IMR-90 (cell line): ENCODE data around the gene PYDC2. TPM values are rescaled to one million over a fixed set of nuclear protein-coding genes. Genes with fewer than 3 reads are reported as not detected.

Source experiments
- ATAC-seq: fragments of 200-7000 bp; cut with Tn5 transposase; 2 replicates; pipeline ENCODE4 v1.9.1; 2020; ENCODE audit warnings: low read depth, mild to moderate bottlenecking, moderate library complexity
- BruUV-seq: library from RNA; stranded (reverse); fragments of 400-500 nt; replicated peaks from 2 replicates; lab custom pipeline; 2021; lab: Mats Ljungman, UMichigan
- CTCF ChIA-PET: fragments of 300-600 bp; formaldehyde crosslinking; extraction: SDS; loops from one replicate; lab custom pipeline; 2021; ENCODE audit warnings: antibody characterized with exemption; lab: Yijun Ruan, JAX
- POLR2A ChIA-PET: fragments of 300-600 bp; sonication (Branson Sonifier 250); formaldehyde crosslinking; loops from one replicate; lab custom pipeline; 2022; ENCODE audit warnings: antibody characterized with exemption; ENCODE audit not compliant: unreplicated experiment; lab: Charles Lee
- DNase-seq: peaks from one replicate; pipeline ENCODE4 v3.0.0; 2013
- H2AFZ ChIP-seq: replicated peaks from 2 replicates; pipeline ENCODE3; 2013; ENCODE audit warnings: low read length, mild to moderate bottlenecking; ENCODE audit not compliant: poor library complexity
- H2AK5ac ChIP-seq: 2 replicates; pipeline ENCODE4 v1.6.1; 2013; ENCODE audit warnings: low read depth, low read length, inconsistent platforms
- H2AK9ac ChIP-seq: replicated peaks from 2 replicates; pipeline ENCODE3; 2013; ENCODE audit warnings: mild to moderate bottlenecking, low read depth, low read length, moderate library complexity; ENCODE audit not compliant: poor library complexity
- H2BK120ac ChIP-seq: 2 replicates; pipeline ENCODE4 v1.6.1; 2013; ENCODE audit warnings: low read depth, low read length, inconsistent platforms
- H2BK15ac ChIP-seq: 3 replicates; pipeline ENCODE4 v1.6.1; 2013; ENCODE audit warnings: low read depth, low read length, inconsistent platforms
- H2BK20ac ChIP-seq: 2 replicates; pipeline ENCODE4 v1.6.1; 2013; ENCODE audit warnings: low read depth, mild to moderate bottlenecking, inconsistent platforms, low read length, moderate library complexity
- H2BK5ac ChIP-seq: 2 replicates; pipeline ENCODE4 v1.6.1; 2013; ENCODE audit warnings: mild to moderate bottlenecking, low read depth, low read length, inconsistent platforms; ENCODE audit not compliant: poor library complexity, severe bottlenecking
- H3K14ac ChIP-seq: replicated peaks from 2 replicates; pipeline ENCODE4 v1.6.1; 2013; ENCODE audit warnings: low read depth, low read length, inconsistent platforms
- H3K18ac ChIP-seq: 2 replicates; pipeline ENCODE4 v1.6.1; 2013; ENCODE audit warnings: low read depth, low read length, control low read depth
- H3K23ac ChIP-seq: 2 replicates; pipeline ENCODE4 v1.6.1; 2013; ENCODE audit warnings: low read depth, low read length, inconsistent platforms
- H3K27ac ChIP-seq: 2 replicates; pipeline ENCODE4 v1.5.1; 2013; ENCODE audit warnings: mild to moderate bottlenecking, control low read depth, low read length; ENCODE audit not compliant: insufficient read depth
- H3K27me3 ChIP-seq: 2 replicates; pipeline ENCODE4 v1.6.1; 2013; ENCODE audit warnings: low read length; ENCODE audit not compliant: control insufficient read depth, insufficient read depth
- H3K36me3 ChIP-seq: 2 replicates; pipeline ENCODE4 v1.6.1; 2013; ENCODE audit warnings: low read length, mixed read lengths; ENCODE audit not compliant: control insufficient read depth, insufficient read depth
- H3K4ac ChIP-seq: 2 replicates; pipeline ENCODE4 v1.6.1; 2013; ENCODE audit warnings: low read depth, low read length, inconsistent platforms
- H3K4me1 ChIP-seq: 2 replicates; pipeline ENCODE4 v1.6.1; 2013; ENCODE audit warnings: low read length, mixed read lengths; ENCODE audit not compliant: control insufficient read depth, insufficient read depth
- H3K4me2 ChIP-seq: 2 replicates; pipeline ENCODE4 v1.6.1; 2013; ENCODE audit warnings: low read depth, mild to moderate bottlenecking, control low read depth, low read length, moderate library complexity
- H3K4me3 ChIP-seq: 2 replicates; pipeline ENCODE4 v1.5.1; 2013; ENCODE audit warnings: low read depth, mild to moderate bottlenecking, control low read depth, low read length, moderate library complexity; ENCODE audit not compliant: insufficient read depth
- H3K56ac ChIP-seq: 2 replicates; pipeline ENCODE4 v1.6.1; 2013; ENCODE audit warnings: low read length, inconsistent platforms; ENCODE audit not compliant: insufficient read depth; ENCODE audit errors: extremely low read depth
- H3K79me1 ChIP-seq, 2 experiments: 2 replicates each; pipeline ENCODE4 v1.6.1; 2013; ENCODE audit warnings: low read length in 2 of 2, inconsistent platforms in 1 of 2, low read depth in 1 of 2
- H3K9ac ChIP-seq: 2 replicates; pipeline ENCODE4 v1.6.1; 2013; ENCODE audit warnings: low read depth, low read length, control low read depth
- H3K9me1 ChIP-seq: 2 replicates; pipeline ENCODE4 v1.6.1; 2013; ENCODE audit warnings: low read length, inconsistent platforms; ENCODE audit not compliant: insufficient read depth
- H3K9me3 ChIP-seq: 2 replicates; pipeline ENCODE4 v1.6.1; 2013; ENCODE audit warnings: low read length; ENCODE audit not compliant: control insufficient read depth, insufficient read depth
- H4K20me1 ChIP-seq: 2 replicates; pipeline ENCODE4 v1.6.1; 2013; ENCODE audit warnings: low read length, inconsistent platforms; ENCODE audit not compliant: insufficient read depth
- H4K5ac ChIP-seq: 2 replicates; pipeline ENCODE4 v1.6.1; 2013; ENCODE audit warnings: mild to moderate bottlenecking, low read depth, low read length, control low read depth
- H4K8ac ChIP-seq, 2 experiments: 2 replicates each; pipeline ENCODE4 v1.6.1; 2013; ENCODE audit warnings: low read depth in 2 of 2, low read length in 2 of 2, control low read depth in 1 of 2, inconsistent platforms in 1 of 2
- H4K91ac ChIP-seq: 2 replicates; pipeline ENCODE4 v1.6.1; 2013; ENCODE audit warnings: low read depth, low read length, inconsistent platforms; ENCODE audit not compliant: insufficient read depth
- MXI1 ChIP-seq: IDR thresholded peaks from 2 replicates; pipeline ENCODE4 v1.6.1; 2012; ENCODE audit warnings: low read depth, mild to moderate bottlenecking, low read length, moderate library complexity, borderline replicate concordance
- POLR2A ChIP-seq: IDR thresholded peaks from 2 replicates; pipeline ENCODE4 v1.6.1; 2012; ENCODE audit warnings: mild to moderate bottlenecking, low read depth, low read length
- WGBS, 2 experiments: methylation state at CpG; one replicate each; pipeline versions ENCODE4 v1.1.5 to v1.1.7; 2013; ENCODE audit warnings: missing lambda C conversion rate in 2 of 2; ENCODE audit not compliant: insufficient read length in 1 of 2; ENCODE audit errors: extremely low coverage in 2 of 2; 5-methylcytosine and 5-hydroxymethylcytosine counted together
- dilution Hi-C: fragments of 300-500 bp; cut with HindIII; formaldehyde crosslinking; loops from one replicate; pipeline ENCODE4 v1.14.3; 2018; ENCODE audit warnings: low sequenced_read_pairs; ENCODE audit not compliant: unreplicated experiment
- in situ Hi-C: fragments of 300-500 bp; cut with MboI; formaldehyde crosslinking; loops from 3 replicates; pipeline ENCODE4 v1.14.3; 2019; ENCODE audit warnings: low sequenced_read_pairs, inconsistent platforms, mixed read lengths
- intact Hi-C: fragments of 100-400 bp; cut with micrococcal nuclease; formaldehyde crosslinking; loops from 2 replicates; pipeline ENCODE4 v1.10.0; 2022
- polyA plus RNA-seq, 3 experiments: library from polyadenylated mRNA; depleted of rRNA; stranded (reverse); fragments of >200 nt; gene quantifications; 2 replicates each; pipeline ENCODE4 v1.2.3, GENCODE V29; 2012; ENCODE audit warnings: low replicate concordance in 1 of 3
- total RNA-seq: library from RNA; depleted of rRNA; stranded (reverse); fragments of >200 nt; gene quantifications from 2 replicates; pipeline ENCODE4 v1.2.3, GENCODE V29; 2012
- TF ChIP-seq, protein P1 (sequence below): fragments of 150-350 bp; IDR thresholded peaks from 2 replicates; pipeline ENCODE4 v1.6.1; 2017; ENCODE audit warnings: mild to moderate bottlenecking, antibody characterized with exemption, low read length, low read depth

PYDC2 gene
- total and polyA plus RNA-seq, 2 of the 4 experiments (the other 2 are of a cell fraction), result not detected

DNA sequence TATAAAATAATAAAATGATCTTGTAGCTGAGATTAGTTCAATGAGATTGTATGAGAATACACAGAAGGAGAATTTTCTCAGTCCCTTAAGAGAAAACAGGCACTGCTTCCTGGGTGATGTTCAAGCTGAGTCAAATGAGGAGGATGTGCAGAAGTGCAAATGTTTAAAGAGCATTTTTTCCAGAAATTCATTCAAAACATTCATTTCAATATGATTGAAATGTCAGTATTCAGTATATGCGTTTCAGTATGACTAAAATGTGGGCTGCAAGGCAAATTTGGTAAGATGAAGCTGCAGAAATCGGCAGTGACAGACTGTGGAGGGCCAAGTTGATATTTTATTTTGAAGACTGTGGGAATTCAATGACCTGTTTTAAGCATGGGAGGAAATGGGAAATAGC is 19.3 kb upstream of the PYDC2 start:
- H3K14ac ChIP-seq, result no peak overlapping the region
- no peak overlapping the region for H2AFZ ChIP-seq
- BruUV-seq, result no TSS peak
- no peaks in the 10 kb centered on the region for H4K20me1 ChIP-seq
- no peak overlapping the region for H2BK5ac ChIP-seq
- no peak overlapping the region for H2AK5ac ChIP-seq
- in situ Hi-C loops, result no loop called here
- no peaks in the 10 kb centered on the region for H3K36me3 ChIP-seq
- H3K4me1 ChIP-seq, result no peaks in the 10 kb centered on the region
- 67% methylated on average over 1 of the region's 2 CpGs; no CpG with 5 or more reads in 1 of the 2 experiments for WGBS, 2 experiments
- H3K18ac ChIP-seq, result no peak overlapping the region
- H3K9me1 ChIP-seq, result no peaks in the 10 kb centered on the region
- no peak for ATAC-seq
- no peak overlapping the region for H4K8ac ChIP-seq
- POLR2A ChIA-PET, result no interaction called here
- H3K9me3 ChIP-seq, result no peaks in the 10 kb centered on the region
- H3K23ac ChIP-seq, result no peak overlapping the region
- H4K5ac ChIP-seq, result no peak overlapping the region
- H3K56ac ChIP-seq, result no peak overlapping the region
- no peak overlapping the region for H2BK15ac ChIP-seq
- H2BK120ac ChIP-seq, result no peak overlapping the region
- DNase-seq, result no peak
- H3K27me3 ChIP-seq, result no peaks in the 10 kb centered on the region
- no peak overlapping the region for H2AK9ac ChIP-seq
- H3K27ac ChIP-seq, result no peak overlapping the region
- H4K91ac ChIP-seq, result no peak overlapping the region
- TF ChIP-seq POLR2A, result no peak
- TF ChIP-seq MXI1, result no peak
- TF ChIP-seq, protein P1, sequence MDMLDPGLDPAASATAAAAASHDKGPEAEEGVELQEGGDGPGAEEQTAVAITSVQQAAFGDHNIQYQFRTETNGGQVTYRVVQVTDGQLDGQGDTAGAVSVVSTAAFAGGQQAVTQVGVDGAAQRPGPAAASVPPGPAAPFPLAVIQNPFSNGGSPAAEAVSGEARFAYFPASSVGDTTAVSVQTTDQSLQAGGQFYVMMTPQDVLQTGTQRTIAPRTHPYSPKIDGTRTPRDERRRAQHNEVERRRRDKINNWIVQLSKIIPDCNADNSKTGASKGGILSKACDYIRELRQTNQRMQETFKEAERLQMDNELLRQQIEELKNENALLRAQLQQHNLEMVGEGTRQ, result no peak
- no peak overlapping the region for H3K4me3 ChIP-seq
- no peak overlapping the region for H3K4ac ChIP-seq
- intact Hi-C loops, result no loop called here
- no peak overlapping the region for H3K9ac ChIP-seq
- H2BK20ac ChIP-seq, result no peak overlapping the region
- CTCF ChIA-PET, result no interaction called here
- no peaks in the 10 kb centered on the region for H3K79me1 ChIP-seq
- H3K4me2 ChIP-seq, result no peak overlapping the region
- dilution Hi-C loops, result no loop called here
